ENCODE measurements around the gene HLX. TPM values are rescaled to one million over a fixed set of nuclear protein-coding genes. Genes with fewer than 3 reads are reported as not detected.

Gene HLX
- total RNA-seq, 1 experiment from 2014 or later: 0.39 TPM

- ChIA-PET CTCF (no interaction called here), POLR2A (no interaction called here)
- in situ Hi-C loops (cut with HindIII; ENCODE audit: low pct_unique_long_range_greater_than_20kb, low sequenced_read_pairs) (no loop called here), intact Hi-C loops (cut with micrococcal nuclease; ENCODE audit: unreplicated experiment) (no loop called here)
- H3K36me3 ChIP-seq (ENCODE audit: control insufficient read depth, insufficient read depth, low read length): no peaks in the 10 kb centered on the region
- no peak overlapping the region for H3K4me3 ChIP-seq (ENCODE audit: low read depth in 2 of 2, low read length in 2 of 2)
- H3K27me3 ChIP-seq (ENCODE audit: control insufficient read depth, insufficient read depth, low read length): no peaks in the 10 kb centered on the region; the same call in 1 of the 2 replicates
- H3K4me1 ChIP-seq (ENCODE audit: control insufficient read depth, insufficient read depth, low read length): no peaks in the 10 kb centered on the region
- no peak overlapping the region for H3K27ac ChIP-seq (ENCODE audit: low read length)
- ATAC-seq (no peak), DNase-seq (ENCODE audit: low read depth, low spot score) (no peak)
- BruUV-seq (replicated peaks): no TSS peak
- TF ChIP-seq, protein P1, sequence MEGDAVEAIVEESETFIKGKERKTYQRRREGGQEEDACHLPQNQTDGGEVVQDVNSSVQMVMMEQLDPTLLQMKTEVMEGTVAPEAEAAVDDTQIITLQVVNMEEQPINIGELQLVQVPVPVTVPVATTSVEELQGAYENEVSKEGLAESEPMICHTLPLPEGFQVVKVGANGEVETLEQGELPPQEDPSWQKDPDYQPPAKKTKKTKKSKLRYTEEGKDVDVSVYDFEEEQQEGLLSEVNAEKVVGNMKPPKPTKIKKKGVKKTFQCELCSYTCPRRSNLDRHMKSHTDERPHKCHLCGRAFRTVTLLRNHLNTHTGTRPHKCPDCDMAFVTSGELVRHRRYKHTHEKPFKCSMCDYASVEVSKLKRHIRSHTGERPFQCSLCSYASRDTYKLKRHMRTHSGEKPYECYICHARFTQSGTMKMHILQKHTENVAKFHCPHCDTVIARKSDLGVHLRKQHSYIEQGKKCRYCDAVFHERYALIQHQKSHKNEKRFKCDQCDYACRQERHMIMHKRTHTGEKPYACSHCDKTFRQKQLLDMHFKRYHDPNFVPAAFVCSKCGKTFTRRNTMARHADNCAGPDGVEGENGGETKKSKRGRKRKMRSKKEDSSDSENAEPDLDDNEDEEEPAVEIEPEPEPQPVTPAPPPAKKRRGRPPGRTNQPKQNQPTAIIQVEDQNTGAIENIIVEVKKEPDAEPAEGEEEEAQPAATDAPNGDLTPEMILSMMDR (IDR thresholded peaks at IDR 0.05): no peak
- TF ChIP-seq TCF7L2 (IDR thresholded peaks at IDR 0.05; ENCODE audit: low read depth, low read length): no peak
- no peak for TF ChIP-seq SIN3A (IDR thresholded peaks at IDR 0.05; ENCODE audit: borderline replicate concordance, insufficient read depth, low read depth, low read length)
- TF ChIP-seq, protein P2, sequence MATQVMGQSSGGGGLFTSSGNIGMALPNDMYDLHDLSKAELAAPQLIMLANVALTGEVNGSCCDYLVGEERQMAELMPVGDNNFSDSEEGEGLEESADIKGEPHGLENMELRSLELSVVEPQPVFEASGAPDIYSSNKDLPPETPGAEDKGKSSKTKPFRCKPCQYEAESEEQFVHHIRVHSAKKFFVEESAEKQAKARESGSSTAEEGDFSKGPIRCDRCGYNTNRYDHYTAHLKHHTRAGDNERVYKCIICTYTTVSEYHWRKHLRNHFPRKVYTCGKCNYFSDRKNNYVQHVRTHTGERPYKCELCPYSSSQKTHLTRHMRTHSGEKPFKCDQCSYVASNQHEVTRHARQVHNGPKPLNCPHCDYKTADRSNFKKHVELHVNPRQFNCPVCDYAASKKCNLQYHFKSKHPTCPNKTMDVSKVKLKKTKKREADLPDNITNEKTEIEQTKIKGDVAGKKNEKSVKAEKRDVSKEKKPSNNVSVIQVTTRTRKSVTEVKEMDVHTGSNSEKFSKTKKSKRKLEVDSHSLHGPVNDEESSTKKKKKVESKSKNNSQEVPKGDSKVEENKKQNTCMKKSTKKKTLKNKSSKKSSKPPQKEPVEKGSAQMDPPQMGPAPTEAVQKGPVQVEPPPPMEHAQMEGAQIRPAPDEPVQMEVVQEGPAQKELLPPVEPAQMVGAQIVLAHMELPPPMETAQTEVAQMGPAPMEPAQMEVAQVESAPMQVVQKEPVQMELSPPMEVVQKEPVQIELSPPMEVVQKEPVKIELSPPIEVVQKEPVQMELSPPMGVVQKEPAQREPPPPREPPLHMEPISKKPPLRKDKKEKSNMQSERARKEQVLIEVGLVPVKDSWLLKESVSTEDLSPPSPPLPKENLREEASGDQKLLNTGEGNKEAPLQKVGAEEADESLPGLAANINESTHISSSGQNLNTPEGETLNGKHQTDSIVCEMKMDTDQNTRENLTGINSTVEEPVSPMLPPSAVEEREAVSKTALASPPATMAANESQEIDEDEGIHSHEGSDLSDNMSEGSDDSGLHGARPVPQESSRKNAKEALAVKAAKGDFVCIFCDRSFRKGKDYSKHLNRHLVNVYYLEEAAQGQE (IDR thresholded peaks at IDR 0.05; ENCODE audit: insufficient read depth in 1 of 2, low read depth in 2 of 2, low read length in 1 of 2): no peak
- no peak for TF ChIP-seq POLR2AphosphoS5 (IDR thresholded peaks at IDR 0.05; ENCODE audit: low read depth, low read length)
- no peaks in the 10 kb centered on the region for H3K9me3 ChIP-seq (ENCODE audit: control insufficient read depth, insufficient read depth, low read depth, low read length)
Measured at GRCh38 chr1:220900842-220901241, 21.6 kb downstream of the HLX start.

GRCh38 chr1:220901881-220902280 lies 22.6 kb downstream of the HLX start:
- Histone ChIP-seq H3K4me3 (ENCODE audit: low read depth in 2 of 2, low read length in 2 of 2) (no peak overlapping the region), H3K27ac (ENCODE audit: low read length) (no peak overlapping the region), H3K4me1 (ENCODE audit: control insufficient read depth, insufficient read depth, low read length) (no peaks in the 10 kb centered on the region), H3K36me3 (ENCODE audit: control insufficient read depth, insufficient read depth, low read length) (no peaks in the 10 kb centered on the region), H3K9me3 (ENCODE audit: control insufficient read depth, insufficient read depth, low read depth, low read length) (no peaks in the 10 kb centered on the region), H3K27me3 (ENCODE audit: control insufficient read depth, insufficient read depth, low read length) (no peaks in the 10 kb centered on the region; the same call in 1 of the 2 replicates)
- in situ Hi-C loops (cut with HindIII; ENCODE audit: low pct_unique_long_range_greater_than_20kb, low sequenced_read_pairs) (no loop called here), intact Hi-C loops (cut with micrococcal nuclease; ENCODE audit: unreplicated experiment) (no loop called here)
- ChIA-PET CTCF (no interaction called here), POLR2A (no interaction called here)
- TF ChIP-seq, protein P1 (IDR thresholded peaks at IDR 0.05): no peak
- TF ChIP-seq POLR2AphosphoS5 (IDR thresholded peaks at IDR 0.05; ENCODE audit: low read depth, low read length) (no peak), TCF7L2 (IDR thresholded peaks at IDR 0.05; ENCODE audit: low read depth, low read length) (no peak), SIN3A (IDR thresholded peaks at IDR 0.05; ENCODE audit: borderline replicate concordance, insufficient read depth, low read depth, low read length) (no peak)
- TF ChIP-seq, protein P2 (IDR thresholded peaks at IDR 0.05; ENCODE audit: insufficient read depth in 1 of 2, low read depth in 2 of 2, low read length in 1 of 2): no peak
- DNase-seq (ENCODE audit: low read depth, low spot score) (no peak), ATAC-seq (no peak)
- BruUV-seq (replicated peaks): no TSS peak
